GM19025 (cell line): Measurements from ENCODE around the gene GABARAPL1.
"Not testable (repeated sequence)": the region's sequence is repeated elsewhere in the genome, so short reads cannot be mapped to it uniquely, and the experiment has no call there.

Source experiments
- ATAC-seq: cut with Tn5 transposase; IDR thresholded peaks from one replicate; pipeline ENCODE4 v1.9.1; 2021; ENCODE audit warnings: mild to moderate bottlenecking, low read depth, moderate library complexity; ENCODE audit not compliant: unreplicated experiment

The GABARAPL1 gene

DNA sequence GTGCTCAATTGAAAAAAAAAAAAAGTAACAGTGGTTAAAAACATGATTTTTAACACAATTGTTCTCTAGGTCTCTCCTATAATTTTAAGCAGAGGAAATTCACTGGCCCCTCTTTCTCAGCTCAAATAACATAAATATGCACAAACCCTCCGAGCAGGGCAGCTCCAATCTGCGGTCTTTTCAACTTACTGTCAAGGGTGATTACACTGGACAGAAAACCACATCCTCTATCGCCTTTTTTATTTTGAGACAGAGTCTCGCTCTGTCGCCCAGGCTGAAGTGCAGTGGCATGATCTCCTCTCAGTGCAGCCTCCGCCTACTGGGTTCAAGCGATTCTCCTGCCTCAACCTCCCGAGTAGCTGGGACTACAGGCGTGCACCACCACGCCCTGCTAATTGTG is 16.5 kb upstream of the GABARAPL1 start:
- ATAC-seq: no peak

DNA sequence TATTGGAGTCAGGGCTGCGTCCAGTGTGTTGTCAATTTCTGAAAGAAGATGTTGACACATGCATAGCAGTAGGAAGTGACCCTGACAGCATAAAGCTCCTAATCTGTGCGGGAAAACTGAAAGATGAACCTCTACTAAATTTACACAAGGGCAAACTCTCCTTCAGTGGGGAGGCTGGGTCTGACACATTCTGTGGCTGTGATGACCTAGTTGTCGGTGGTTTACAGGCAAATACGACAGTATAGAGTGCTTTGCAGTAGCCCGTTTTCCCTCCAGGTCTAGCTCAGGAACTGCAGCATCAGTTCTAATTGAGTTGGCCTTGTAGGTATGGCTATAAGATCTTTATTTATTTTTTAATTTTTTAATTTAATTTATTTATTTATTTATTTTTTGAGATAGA is 14.8 kb upstream of the GABARAPL1 start:
- no peak for ATAC-seq

DNA sequence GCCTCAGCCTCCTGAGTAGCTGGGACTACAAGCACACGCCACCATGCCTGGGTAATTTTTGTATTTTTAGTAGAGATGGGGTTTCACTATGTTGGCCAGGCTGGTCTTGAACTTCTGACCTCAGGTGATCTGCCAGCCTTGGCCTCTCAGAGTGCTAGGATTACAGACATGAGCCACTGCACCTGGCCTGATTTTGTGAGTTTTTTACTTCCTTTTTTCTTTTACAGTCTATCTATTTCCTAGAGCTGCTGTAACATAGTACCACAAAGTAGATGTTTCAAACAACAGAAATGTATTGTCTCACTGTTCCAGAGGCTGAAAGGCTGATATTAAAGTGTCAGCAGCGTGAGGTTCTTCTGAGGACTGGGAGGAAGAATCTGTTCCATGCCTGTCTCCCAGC is 8.2 kb upstream of the GABARAPL1 start:
- ATAC-seq: not testable (repeated sequence)

DNA sequence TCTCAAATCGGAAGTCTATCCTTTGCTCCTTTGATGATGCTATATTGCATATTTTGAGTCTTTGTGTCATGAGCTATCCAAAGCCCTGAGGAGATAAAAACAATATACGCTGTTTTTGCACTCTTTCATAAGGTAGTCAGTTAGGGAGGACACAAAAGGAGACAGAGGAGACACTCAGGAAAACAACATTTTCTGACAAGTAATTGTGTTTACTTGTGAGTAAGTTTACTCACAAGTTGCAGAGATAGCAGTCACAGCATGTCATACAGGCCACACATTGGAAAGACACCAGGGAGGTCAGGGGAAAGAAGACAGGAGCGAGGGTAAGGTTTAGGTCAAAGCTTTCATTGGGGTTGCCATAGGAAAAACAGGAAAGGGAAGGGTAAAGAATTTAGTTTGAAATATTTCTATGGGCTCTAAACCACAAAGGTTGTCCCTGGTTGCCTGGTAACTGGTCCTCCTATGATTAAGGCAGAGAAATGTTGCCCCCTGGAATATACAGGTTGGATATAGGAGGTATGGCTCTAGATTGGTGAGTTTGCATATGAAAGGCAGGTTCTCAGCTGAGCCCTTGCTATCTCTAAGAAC is 7.4 kb upstream of the GABARAPL1 start:
- no peak for ATAC-seq

DNA sequence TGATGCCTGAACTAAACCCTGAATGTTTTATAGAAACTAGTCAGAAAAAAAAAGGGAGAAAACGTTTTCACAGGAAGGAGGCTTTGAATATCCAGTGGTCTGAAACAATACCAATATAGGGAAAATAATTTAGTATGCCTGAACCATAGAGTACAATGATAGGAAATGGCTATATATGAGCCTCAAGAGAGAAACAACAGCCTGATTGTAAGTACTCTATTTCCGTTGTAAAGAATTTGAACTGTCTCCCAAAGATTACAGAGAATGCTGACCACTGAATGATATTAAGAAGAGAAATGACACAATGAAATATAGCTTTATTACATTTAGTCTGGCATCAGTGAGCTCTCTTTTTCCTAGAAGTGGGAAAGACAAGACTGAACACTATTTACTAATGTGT is 5.5 kb upstream of the GABARAPL1 start:
- ATAC-seq: no peak

DNA sequence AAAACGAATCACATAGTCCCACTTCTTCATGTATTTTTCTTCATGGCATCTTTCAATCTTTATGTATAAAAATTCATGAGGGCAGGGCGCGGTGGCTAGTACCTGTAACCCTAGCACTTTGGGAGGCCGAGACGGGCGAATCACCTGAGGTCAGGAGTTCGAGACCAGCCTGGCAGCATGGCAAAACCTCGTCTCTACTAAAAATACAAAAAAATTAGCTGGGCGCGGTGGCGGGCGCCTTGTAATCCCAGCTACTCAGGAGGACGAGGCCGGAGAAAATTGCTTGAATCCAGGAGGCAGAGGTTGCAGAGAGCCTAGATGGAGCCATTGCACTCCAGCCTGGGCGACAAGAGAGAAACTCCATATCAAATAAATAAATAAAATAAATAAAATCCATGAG is 2.5 kb upstream of the GABARAPL1 start:
- no peak for ATAC-seq

DNA sequence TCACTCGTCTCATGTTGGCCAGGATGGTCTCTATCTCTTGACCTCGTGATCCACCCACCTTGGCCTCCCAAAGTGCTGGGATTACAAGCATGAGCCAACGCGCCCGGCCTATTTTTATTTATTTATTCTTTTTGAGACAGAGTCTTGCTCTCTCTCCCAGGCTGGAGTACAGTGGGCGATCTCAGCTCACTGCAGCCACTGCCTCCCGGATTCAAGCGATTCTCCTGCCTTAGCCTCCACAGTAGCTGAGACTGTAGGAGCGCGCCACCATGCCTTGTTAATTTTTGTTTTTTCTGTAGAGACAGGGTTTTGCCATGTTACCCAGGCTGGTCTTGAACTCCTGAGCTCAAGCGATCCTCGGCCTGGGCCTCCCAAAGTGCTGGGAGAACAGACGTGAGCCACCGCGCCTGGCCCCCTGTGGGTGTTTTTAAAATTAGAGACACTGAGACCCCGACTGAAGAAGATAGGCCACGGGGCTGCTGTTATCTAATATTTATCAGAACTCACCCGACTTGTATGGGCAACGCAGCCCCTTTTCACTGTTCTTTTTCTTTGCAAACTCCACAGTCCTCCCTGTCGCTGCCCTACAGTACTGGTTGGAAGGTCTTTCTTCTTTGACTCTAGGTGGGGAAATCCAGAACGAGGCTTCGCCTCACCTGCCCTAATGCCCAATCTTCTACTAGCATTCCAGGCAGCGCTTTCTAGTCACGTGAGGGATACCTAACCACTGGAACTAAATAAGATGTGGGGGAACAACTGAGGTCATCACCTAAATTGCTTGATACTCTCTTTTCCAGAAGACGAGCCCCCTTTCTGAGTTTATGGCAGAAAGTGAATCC is 1.4 kb upstream of the GABARAPL1 start:
- no peak for ATAC-seq

DNA sequence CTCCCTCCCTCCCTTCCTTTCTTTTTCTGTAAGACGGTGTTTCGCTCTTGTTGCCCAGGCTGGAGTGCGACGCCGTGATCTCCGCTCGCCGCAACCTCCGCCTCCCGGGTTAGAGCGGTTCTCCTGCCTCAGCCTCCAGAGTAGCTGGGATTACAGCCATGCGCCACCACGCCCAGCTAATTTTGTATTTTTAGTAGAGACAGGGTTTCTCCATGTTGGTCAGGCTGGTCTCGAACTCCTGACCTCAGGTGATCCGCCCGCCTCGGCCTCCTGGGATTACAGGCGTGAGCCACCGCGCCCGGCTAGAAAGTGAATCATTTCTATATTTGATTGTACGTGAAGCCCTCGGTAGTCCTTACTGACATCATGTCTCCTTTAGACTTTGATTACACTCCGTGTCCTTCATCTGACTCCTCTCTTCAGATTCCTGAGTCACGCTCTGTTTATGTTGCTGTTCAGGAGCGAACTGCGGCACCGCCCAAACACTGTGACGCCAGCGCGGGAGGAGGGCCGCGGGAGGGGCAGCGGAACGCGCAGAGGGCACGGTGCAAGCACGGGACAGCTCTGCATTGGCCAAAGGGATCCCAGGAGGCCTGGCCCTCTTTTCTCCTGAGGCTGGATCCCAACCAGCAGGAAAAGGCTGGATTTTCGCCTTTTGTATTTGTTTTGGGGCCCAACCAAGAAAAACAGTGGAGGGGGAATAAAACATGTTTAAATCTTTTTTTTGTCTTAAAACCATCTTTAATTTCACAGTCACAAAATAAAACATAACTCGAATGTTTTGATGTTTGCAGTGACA is 538 bp upstream of the GABARAPL1 start:
- peak; percentile 61 for ATAC-seq

DNA sequence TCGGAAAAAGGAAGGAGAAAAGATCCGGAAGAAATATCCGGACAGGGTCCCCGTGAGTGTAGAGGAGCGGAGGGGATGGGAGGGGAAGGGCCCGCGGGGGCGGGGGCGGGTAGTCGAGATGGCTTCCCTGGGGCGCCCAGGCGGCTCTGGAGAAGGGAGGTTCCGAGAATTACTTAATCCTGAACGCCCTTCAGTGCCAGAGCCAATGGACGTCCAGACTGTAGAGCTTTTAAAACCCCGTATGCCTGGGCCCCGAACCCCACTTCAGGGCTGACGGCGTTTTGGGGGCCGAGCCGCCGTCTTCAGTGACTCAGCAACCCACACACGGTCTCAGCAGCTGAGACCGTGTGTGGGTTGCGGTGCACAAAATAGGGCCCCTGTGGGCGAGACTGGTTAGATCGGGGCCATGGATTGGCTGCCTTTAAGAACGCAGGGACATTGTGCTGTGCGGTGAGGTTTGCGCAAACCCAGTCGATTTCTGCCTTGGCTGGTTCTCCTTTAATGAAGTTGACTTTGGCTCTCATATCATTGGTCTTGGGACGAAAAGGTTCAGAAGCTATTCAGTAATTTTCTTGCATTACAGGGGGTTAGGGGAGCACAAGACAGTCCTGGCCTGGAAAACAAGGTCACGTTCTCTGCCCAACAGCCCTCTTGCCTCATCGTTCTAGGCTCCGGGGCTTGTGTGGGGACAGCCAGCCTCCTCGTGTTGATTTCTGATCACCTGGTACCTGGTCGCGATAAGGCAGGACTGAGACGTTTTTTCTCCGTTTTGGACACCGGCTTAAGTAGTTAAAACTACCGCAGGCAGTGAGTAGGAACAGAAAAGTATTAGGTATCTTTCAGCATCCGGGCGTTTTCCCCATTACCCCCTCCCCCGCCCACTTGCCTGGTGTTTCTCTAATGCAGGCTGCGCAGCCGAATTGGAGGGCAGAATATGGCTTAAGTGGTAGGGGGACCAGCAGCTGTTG is 775 bp downstream of the GABARAPL1 start:
- ATAC-seq: peak; percentile 25

DNA sequence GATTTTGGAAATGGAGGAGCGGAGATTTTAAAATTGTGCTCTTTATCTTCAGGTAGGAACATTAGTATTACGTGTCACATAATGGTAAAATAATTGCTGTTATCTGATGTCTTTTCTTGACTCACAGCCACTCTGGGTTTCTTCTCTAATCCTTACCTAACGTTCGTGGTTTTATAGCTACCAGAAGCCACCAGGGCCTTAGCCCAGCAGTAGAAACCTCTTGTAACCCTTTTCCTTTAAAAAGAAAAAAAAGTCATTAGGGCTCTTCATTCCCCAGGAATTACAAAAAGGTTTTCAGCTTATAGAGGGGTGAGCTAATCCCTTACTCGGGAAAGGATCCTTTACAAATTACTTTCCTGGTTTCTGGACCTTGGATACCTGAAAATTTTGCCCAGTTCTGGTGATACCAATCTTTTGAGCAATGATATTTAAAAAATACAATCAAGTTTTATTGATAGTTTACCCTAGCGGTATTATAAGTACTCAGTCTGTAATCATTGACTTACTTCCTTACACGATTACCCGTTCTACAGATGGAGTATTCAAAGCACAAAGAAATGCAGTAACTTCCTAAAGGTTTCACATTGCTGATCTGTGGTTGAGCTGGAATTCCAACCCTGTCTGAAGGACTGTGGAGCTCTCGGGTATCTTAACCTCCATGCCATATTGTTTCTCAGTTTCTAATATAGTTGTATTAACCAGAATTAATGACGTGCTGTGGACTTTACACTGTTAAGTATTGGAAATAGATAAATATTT is 1.6 kb downstream of the GABARAPL1 start:
- no peak for ATAC-seq

DNA sequence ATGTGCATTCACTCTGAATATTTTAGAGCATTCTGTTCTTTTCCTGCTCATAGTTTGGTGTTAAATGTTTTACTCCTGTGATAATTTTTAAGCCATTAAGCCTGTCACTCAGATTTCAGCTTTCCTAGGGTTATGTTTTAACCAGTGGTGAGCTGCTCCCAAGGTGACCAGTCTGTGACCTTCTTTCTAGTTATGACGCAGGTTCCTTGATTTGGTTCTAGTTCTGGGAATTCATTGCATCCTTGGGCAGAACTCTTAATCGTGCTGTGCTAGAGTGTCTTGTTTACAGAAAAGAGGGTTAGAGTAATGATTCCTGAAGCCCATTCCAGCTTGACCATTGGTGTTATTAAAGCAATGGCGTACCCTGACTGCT is 2.2 kb downstream of the GABARAPL1 start:
- no peak for ATAC-seq

DNA sequence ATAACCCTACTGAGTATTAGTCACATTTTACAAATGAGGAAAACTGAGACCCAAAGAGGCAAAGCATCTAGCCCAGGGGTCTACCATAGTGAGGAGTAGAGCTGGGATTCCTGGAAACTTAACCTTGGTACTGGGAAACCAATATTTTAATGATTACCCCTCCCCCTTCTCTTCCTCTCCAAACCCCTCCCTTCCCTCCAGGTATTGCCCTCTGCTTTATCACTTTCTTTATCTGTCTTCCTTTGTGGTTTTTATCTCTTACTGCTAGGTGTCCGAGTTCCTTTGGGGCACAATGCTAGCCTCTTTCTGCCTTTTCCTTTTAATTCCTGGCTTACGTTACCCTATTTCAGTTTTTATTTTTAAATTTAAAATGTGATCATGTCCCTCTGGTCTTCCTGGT is 2.8 kb downstream of the GABARAPL1 start:
- ATAC-seq: no peak

DNA sequence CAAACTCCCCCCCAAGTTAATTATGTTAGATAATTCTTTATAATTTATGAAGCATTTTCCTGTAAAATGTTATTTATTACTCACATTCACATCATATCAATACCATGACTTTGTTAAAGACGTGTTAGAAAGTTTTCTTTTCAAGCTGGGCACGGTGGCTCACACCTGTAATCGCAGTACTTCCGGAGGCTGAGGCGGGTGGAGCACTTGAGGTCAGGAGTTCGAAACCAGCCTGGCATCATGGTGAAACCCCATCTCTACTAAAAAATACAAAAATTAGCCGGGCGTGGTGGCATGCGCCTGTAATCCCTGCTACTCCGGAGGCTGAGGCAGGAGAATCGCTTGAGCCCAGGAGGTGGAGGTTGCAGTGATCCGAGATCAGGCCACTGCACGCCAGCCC is 3.3 kb downstream of the GABARAPL1 start:
- ATAC-seq: not testable (repeated sequence)

DNA sequence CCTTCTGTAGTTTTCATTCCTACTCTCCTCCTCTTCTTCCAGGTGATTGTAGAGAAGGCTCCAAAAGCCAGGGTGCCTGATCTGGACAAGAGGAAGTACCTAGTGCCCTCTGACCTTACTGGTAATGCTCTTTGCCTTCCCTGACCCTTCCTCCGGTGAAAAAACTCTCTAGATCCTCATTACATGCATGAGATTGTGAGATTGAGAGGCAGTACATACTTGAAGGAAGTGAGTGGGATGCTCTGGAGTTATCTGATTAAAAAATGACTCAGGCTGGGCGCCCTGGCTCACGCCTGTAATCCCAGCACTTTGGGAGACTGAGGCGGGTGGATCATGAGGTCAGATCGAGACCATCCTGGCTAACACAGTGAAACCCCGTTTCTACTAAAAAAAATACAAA is 5.3 kb downstream of the GABARAPL1 start:
- ATAC-seq: no peak

DNA sequence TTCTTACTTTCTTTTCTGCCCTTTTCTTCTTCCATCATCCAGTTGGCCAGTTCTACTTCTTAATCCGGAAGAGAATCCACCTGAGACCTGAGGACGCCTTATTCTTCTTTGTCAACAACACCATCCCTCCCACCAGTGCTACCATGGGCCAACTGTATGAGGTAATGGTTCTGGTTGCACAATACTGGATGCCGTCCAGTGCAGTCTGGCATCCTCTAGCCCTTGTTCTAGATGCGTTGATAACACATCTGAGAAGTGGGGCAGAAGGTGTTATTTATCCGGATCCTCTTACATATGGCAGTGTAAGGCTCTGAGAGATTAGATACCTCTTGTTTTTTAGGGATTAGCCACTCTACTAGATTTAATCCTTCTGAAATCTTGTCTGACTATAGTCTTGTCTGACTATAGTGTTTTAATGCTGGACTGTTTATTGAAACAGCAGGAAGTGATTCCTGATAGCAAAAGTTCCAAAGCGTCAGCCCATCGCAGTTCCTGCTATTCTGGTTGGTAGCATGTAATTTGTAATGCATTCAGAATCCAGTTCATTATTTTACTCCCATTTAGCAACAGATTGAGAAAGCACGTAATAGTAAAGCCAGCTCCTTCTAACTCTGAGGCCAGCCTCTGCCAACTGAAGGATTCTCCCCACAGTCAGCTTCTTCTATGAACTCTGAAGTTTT is 7.9 kb downstream of the GABARAPL1 start:
- no peak for ATAC-seq

DNA sequence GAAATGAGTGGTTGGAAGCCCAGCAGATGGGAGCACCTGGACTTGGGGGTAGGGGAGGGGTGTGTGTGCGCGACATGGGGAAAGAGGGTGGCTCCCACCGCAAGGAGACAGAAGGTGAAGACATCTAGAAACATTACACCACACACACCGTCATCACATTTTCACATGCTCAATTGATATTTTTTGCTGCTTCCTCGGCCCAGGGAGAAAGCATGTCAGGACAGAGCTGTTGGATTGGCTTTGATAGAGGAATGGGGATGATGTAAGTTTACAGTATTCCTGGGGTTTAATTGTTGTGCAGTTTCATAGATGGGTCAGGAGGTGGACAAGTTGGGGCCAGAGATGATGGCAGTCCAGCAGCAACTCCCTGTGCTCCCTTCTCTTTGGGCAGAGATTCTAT is 9.2 kb downstream of the GABARAPL1 start:
- ATAC-seq: no peak

DNA sequence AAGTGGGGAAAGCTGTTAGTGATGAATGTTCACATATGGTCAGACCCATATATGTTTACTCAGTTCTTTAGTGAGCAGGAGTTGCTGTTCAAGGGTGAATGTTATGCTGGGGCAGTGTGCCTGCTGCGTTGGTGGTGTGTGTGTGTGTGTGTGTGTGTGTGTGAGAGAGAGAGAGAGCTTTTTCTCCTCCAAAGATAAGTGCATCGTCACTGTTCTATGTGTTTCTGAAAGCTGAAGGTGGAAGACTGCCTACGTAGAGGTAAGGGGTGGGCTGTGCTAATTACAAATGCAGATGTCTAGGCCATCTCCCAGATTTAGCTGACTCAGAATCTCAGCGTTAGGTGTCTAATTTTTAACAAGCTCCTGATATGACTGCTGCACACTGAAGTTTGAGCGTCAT is 10.5 kb downstream of the GABARAPL1 start:
- no peak for ATAC-seq

DNA sequence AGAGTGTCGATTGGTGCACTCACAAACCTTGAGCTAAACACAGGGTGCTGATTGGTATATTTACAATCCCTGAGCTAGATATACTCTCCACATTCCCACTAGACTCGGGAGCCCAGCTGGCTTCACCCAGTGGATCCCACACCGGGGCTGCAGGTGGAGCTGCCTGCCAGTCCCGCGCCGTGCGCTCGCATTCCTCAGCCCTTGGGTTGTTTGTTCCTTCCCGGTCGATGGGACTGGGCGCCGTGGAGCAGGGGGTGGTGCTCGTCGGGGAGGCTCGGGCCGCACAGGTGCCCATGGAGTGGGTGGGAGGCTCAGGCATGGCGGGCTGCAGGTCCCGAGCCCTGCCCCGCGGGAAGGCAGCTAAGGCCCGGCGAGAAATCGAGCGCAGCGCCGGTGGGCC is 12.7 kb downstream of the GABARAPL1 start:
- not testable (repeated sequence) for ATAC-seq

DNA sequence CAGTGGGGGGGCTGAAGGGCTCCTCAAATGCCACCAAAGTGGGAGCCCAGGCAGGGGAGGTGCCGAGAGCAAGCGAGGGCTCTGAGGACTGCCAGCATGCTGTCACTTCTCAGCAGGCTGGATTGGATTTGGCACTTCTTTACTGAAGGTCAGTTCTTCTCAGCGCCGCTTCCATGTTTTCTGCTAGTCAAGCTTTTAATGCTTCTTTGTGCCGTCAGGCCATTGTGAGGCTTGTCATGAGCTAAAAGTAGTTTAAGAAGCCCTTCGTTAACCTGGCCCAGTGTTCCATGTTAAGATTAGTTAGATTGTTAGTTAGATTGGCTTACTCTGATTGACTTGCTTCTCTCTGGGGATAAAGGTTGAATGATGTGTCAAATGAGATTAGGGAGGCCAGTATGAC is 13.4 kb downstream of the GABARAPL1 start:
- ATAC-seq: no peak
